HUES64 (cell line): ENCODE measurements around the gene LSAMP.
A peak's percentile ranks its signal among the peaks of the same experiment; 100 is the strongest.

Source experiments
- H3K27ac ChIP-seq: 2 replicates; pipeline ENCODE4 v1.7.0; 2013; ENCODE audit warnings: low read depth, low read length, inconsistent platforms
- H3K27me3 ChIP-seq: 2 replicates; pipeline ENCODE4 v1.6.1; 2013; ENCODE audit warnings: mild to moderate bottlenecking, low read length; ENCODE audit not compliant: insufficient read depth
- H3K36me3 ChIP-seq: 2 replicates; pipeline ENCODE4 v1.6.1; 2013; ENCODE audit warnings: mild to moderate bottlenecking, low read length; ENCODE audit not compliant: insufficient read depth
- H3K4me1 ChIP-seq: 2 replicates; pipeline ENCODE4 v1.6.1; 2013; ENCODE audit warnings: mild to moderate bottlenecking, low read length, moderate library complexity; ENCODE audit not compliant: insufficient read depth
- H3K4me3 ChIP-seq: 2 replicates; pipeline ENCODE4 v1.5.1; 2013; ENCODE audit warnings: mild to moderate bottlenecking, low read length, moderate library complexity
- H3K9ac ChIP-seq: 2 replicates; pipeline ENCODE4 v1.6.1; 2013; ENCODE audit warnings: mild to moderate bottlenecking, low read depth, low read length
- H3K9me3 ChIP-seq: 2 replicates; pipeline ENCODE4 v1.6.1; 2013; ENCODE audit warnings: low read depth, low read length; ENCODE audit not compliant: insufficient read depth
- WGBS: fragments of 150-250, 120-280 bp; methylation state at CpG from one replicate; pipeline ENCODE4 v1.1.7; 2013; ENCODE audit warnings: missing lambda C conversion rate; 5-methylcytosine and 5-hydroxymethylcytosine counted together

LSAMP gene

GRCh38 chr3:116291141-116291540 lies 154.1 kb downstream of the LSAMP start:
- Histone ChIP-seq H3K27ac (no peak overlapping the region), H3K27me3 (no peaks in the 10 kb centered on the region), H3K9me3 (no peaks in the 10 kb centered on the region), H3K4me3 (no peak overlapping the region), H3K4me1 (peaks cover 12% of the 10 kb centered on the region), H3K36me3 (no peaks in the 10 kb centered on the region), H3K9ac (no peak overlapping the region)
- 96% methylated on average over 4 of the region's 4 CpGs for WGBS

GRCh38 chr3:116288485-116288884 lies 156.8 kb downstream of the LSAMP start:
- 92% methylated on average over 4 of the region's 4 CpGs for WGBS
- H3K4me1 ChIP-seq: peaks cover 16% of the 10 kb centered on the region
- H3K9ac ChIP-seq: no peak overlapping the region
- H3K27ac ChIP-seq: no peak overlapping the region
- H3K36me3 ChIP-seq: no peaks in the 10 kb centered on the region
- H3K27me3 ChIP-seq: no peaks in the 10 kb centered on the region
- H3K4me3 ChIP-seq: no peak overlapping the region
- H3K9me3 ChIP-seq: no peaks in the 10 kb centered on the region

GRCh38 chr3:116285781-116286421 lies 159.4 kb downstream of the LSAMP start:
- Histone ChIP-seq H3K27ac (peak overlapping the region; percentile 32), H3K27me3 (no peaks in the 10 kb centered on the region), H3K4me3 (no peak overlapping the region), H3K36me3 (no peaks in the 10 kb centered on the region), H3K4me1 (peaks cover 19% of the 10 kb centered on the region), H3K9ac (no peak overlapping the region), H3K9me3 (no peaks in the 10 kb centered on the region)
- 91% methylated on average over 1 of the region's 1 CpG for WGBS

- WGBS: 77% methylated on average over 4 of the region's 4 CpGs
- Histone ChIP-seq H3K9ac (no peak overlapping the region), H3K4me1 (peaks cover 36% of the 10 kb centered on the region), H3K27ac (no peak overlapping the region), H3K36me3 (no peaks in the 10 kb centered on the region), H3K27me3 (no peaks in the 10 kb centered on the region), H3K9me3 (no peaks in the 10 kb centered on the region), H3K4me3 (no peak overlapping the region)
Observed at GRCh38 chr3:116281313-116282143, 163.8 kb downstream of the LSAMP start.

GRCh38 chr3:116280130-116280740 lies 165.1 kb downstream of the LSAMP start:
- H3K4me3 ChIP-seq: no peak overlapping the region
- H3K9ac ChIP-seq: no peak overlapping the region
- no peaks in the 10 kb centered on the region for H3K27me3 ChIP-seq
- WGBS: 84% methylated on average over 5 of the region's 5 CpGs
- no peaks in the 10 kb centered on the region for H3K36me3 ChIP-seq
- H3K27ac ChIP-seq: no peak overlapping the region
- no peaks in the 10 kb centered on the region for H3K9me3 ChIP-seq
- H3K4me1 ChIP-seq: peaks cover 26% of the 10 kb centered on the region

- Histone ChIP-seq H3K9me3 (no peaks in the 10 kb centered on the region), H3K4me3 (no peak overlapping the region), H3K27ac (no peak overlapping the region), H3K4me1 (peaks cover 26% of the 10 kb centered on the region), H3K9ac (no peak overlapping the region), H3K36me3 (no peaks in the 10 kb centered on the region), H3K27me3 (no peaks in the 10 kb centered on the region)
- WGBS: 47% methylated on average over 3 of the region's 3 CpGs
Observed at GRCh38 chr3:116276675-116277074, 168.6 kb downstream of the LSAMP start.

- Histone ChIP-seq H3K9me3 (no peaks in the 10 kb centered on the region), H3K4me1 (peaks cover 13% of the 10 kb centered on the region), H3K27ac (no peak overlapping the region), H3K27me3 (no peaks in the 10 kb centered on the region), H3K36me3 (no peaks in the 10 kb centered on the region), H3K4me3 (no peak overlapping the region), H3K9ac (no peak overlapping the region)
- WGBS: 96% methylated on average over 2 of the region's 2 CpGs
Observed at GRCh38 chr3:116270056-116270455, 175.2 kb downstream of the LSAMP start.

- H3K4me3 ChIP-seq: no peak overlapping the region
- H3K36me3 ChIP-seq: no peaks in the 10 kb centered on the region
- 91% methylated on average over 1 of the region's 1 CpG for WGBS
- H3K27me3 ChIP-seq: peaks cover 9% of the 10 kb centered on the region
- no peak overlapping the region for H3K9ac ChIP-seq
- H3K27ac ChIP-seq: no peak overlapping the region
- peaks cover 35% of the 10 kb centered on the region for H3K4me1 ChIP-seq
- H3K9me3 ChIP-seq: no peaks in the 10 kb centered on the region
Observed at GRCh38 chr3:116267116-116267515, 178.2 kb downstream of the LSAMP start.

GRCh38 chr3:116265976-116266584 lies 179.2 kb downstream of the LSAMP start:
- Histone ChIP-seq H3K27ac (no peak overlapping the region), H3K27me3 (peaks cover 20% of the 10 kb centered on the region), H3K4me3 (no peak overlapping the region), H3K9me3 (no peaks in the 10 kb centered on the region), H3K9ac (no peak overlapping the region), H3K36me3 (no peaks in the 10 kb centered on the region), H3K4me1 (peaks cover 42% of the 10 kb centered on the region)
- WGBS: no CpG with 5 or more reads among the region's 1 CpG

GRCh38 chr3:116265320-116265695 lies 180.0 kb downstream of the LSAMP start:
- no peak overlapping the region for H3K4me3 ChIP-seq
- WGBS: 91% methylated on average over 8 of the region's 8 CpGs
- no peaks in the 10 kb centered on the region for H3K36me3 ChIP-seq
- H3K27ac ChIP-seq: no peak overlapping the region
- H3K9me3 ChIP-seq: no peaks in the 10 kb centered on the region
- no peak overlapping the region for H3K9ac ChIP-seq
- H3K4me1 ChIP-seq: peaks cover 50% of the 10 kb centered on the region
- peaks cover 27% of the 10 kb centered on the region for H3K27me3 ChIP-seq
